Fibroblast of skin of right biceps (primary cell): ENCODE data around the gene FOXK1.

Experiments
- DNase-seq: peaks from one replicate; pipeline ENCODE4 v3.0.0-alpha.2; 2013

FOXK1 gene

DNA sequence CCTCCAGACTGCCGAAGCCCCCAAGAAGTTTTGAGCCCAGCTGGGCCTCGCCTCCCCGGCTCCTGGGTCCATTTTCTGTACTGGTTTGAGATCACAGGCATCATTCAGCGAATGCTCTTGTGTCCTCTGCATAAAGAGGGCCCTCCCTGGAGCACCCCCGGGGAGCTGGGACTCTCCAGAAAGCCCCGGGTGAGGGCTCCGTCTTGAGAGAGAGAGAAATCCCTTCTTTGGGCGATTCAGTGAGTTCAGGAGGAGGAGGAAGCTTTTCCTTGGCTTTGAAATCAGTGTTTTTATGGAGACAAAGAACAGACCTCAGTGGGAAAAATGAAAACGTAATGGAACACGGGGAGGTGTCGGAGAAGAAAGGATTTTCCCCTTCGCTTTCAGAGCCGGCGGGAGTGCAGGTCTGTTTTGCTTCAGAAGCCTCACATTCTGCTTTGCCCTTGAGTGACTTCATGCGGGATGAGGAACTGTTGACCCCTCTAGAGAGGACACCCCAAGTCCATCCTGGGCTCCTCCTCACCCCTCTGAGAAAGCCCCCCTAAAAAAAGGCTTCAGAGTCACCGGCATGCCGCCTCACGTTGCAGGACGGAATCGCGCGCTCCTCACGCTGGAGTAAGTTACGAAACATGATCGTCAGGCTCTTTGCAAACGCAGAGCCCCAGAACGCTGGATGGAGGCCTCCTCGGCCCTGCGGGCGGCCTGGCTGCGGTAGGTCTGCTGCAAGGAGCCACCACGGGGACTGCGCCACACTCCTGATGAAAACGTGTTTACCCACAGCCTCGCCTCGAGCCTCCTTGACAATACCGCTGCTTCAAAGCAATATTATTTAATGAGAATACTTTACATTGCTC is 84.8 kb downstream of the FOXK1 start:
- no peak for DNase-seq

DNA sequence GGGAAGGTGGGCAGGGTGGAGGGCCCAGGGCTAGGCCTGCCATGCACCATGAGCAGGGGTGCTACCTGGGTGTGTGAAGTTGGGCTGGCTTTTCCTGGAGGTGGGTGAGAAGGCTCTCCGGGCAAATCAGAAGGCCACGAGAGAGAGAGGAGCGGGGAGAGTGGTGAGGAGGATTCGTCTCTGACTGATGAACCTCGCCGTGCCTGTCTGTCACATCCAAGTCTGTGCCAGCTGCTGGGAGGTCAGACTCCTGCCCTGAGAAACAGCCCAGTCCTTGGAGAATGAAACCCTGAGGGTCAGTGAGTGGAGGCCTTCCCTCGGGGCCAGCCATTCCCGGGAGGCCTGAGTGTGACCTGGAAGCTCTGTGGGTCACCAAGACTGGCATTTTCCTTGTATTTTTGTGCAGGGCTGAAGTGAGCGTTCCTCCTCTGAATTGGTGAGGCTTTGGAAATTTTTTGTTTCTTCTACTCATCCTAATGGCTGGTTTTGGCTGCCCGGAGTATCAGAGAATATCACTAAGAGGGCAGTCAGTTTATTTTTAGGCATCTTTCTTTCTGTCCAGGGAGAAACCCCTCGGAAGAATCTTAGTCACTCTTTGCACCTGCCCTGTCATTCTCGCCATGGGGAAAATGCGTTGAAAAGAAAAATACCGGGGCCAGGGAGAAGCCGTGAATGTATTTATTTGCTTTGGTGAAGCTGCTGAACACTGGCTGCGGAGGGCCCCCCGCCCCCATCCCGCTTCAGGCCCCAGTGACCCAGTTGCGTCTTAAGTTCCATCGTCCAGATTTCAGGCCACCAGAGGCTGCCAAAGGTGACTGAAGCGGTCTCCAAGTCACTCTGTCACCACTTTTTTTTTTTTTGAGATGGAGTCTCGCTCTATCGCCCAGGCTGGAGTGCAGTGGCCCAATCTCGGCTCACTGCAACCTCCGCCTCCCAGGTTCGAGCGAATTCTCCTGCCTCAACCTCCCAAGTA is 86.8 kb downstream of the FOXK1 start:
- DNase-seq, result no peak

DNA sequence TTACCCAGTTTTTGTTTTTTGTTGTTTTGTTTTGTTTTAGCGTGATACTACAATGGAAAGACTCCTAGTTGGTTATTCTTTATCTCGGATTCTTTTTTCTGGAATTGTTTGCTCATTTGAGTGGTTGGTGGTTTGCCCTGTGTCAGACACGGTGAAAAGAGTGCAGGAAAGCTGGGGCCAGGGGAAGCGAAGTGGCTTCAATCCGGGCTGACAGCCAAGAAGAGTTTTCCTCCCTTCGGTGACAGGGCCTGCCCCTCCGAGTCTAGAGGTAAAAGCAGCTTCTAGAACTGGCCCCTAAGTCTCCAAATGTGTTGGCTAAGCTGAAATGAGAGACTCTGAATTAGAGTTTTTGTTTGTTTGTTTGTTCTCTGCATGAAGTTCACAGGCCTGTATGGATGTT is 87.7 kb downstream of the FOXK1 start:
- DNase-seq, result no peak

GRCh38 chr7:4770886-4771285 is 88.8 kb downstream of the FOXK1 start:
- no peak for DNase-seq

- no peak for DNase-seq
These were observed 89.6 kb downstream of the FOXK1 start for GRCh38 chr7:4771737-4772136.

GRCh38 chr7:4772306-4772705 is 90.2 kb downstream of the FOXK1 start:
- no peak for DNase-seq

GRCh38 chr7:4774007-4774406 is 91.9 kb downstream of the FOXK1 start:
- DNase-seq, result no peak

DNA sequence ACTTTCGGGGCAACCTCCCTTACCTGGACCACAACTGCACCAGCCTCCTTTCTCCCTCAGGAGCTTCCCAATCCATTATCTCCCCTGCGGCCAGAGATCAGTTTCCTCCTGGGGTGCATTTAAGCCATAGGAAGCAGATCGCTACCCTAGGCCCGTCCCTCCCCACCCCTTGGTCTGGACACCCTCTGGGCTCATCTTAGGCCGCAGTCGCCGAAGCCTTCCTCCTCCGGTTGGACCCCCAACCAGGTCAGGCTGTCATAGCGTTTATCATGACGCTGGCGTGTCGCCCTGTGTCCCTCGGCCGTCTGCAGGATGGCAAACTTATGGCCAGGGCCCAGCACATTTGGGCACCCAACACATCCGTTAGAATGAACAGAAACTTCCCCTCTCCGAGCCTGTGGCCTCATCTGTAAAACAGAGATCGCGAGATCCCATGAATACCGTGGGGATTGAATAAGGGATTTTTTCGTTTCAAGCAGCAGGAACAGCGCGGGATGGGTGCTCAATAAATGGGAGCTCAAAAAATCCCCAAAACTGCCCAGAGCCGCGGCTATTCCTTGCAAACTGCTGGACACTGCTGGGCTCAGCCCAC is 92.7 kb downstream of the FOXK1 start:
- DNase-seq, result peak; percentile 66

- DNase-seq, result peak; percentile 95
These were observed 93.3 kb downstream of the FOXK1 start, which contains the start of gene AP5Z1 for GRCh38 chr7:4775250-4775847. Gene AP5Z1 (plus strand): TSS chr7:4775623. CDS start chr7:4775716, 93 bp downstream.

GRCh38 chr7:4775848-4776623 is 93.9 kb downstream of the FOXK1 start:
- DNase-seq, result peak; percentile 24

DNA sequence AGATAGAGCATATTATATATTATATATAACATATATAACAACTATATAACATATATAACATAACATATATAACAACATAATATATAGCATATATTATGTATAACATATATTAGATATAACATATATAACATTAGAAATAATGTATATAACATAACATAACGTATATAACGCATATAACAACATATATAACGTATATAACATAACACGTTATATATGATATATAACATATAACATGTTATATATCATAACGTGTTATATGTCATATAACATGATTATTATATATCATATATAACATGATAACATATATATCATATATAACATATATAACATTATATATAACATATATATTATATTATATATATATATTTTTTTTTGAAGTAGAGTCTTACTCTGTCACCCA is 97.0 kb downstream of the FOXK1 start:
- no peak for DNase-seq

DNA sequence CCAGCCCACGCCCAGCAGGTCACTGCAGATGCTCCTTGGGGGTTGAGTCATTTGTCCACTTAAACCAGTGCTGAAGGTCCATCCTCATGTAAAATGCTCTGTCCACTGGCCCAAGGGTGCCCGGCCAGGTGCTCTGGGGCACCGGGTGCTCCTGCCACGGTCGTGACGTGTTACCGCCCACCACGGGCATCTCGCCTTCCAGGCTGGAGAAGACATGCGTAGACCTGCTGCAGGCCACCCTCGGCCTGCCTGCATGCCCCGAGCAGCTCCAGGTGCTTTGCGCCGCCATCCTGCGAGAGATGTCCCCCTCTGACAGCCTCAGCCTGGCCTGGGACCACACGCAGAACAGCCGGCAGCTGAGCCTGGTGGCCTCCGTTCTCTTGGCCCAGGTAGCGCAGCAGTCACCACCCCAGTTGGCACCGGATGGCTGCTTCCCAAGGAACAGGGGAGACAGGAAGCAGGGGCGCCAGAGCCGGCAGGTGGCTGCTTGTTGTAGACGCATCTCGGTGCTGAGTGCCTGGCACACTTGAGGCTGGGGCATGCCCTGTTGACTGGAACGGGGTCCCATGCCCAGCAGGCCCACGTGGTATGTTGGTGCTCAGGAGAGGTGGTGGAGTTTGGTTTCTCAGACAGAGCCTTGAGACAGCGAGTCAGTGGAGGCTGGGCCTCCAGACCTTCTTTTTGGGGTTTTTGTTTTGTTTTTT is 99.4 kb downstream of the FOXK1 start:
- DNase-seq, result no peak

- DNase-seq, result no peak
These were observed 100.5 kb downstream of the FOXK1 start for GRCh38 chr7:4782333-4783291.

- DNase-seq, result no peak
These were observed 101.2 kb downstream of the FOXK1 start for GRCh38 chr7:4783292-4783652.

DNA sequence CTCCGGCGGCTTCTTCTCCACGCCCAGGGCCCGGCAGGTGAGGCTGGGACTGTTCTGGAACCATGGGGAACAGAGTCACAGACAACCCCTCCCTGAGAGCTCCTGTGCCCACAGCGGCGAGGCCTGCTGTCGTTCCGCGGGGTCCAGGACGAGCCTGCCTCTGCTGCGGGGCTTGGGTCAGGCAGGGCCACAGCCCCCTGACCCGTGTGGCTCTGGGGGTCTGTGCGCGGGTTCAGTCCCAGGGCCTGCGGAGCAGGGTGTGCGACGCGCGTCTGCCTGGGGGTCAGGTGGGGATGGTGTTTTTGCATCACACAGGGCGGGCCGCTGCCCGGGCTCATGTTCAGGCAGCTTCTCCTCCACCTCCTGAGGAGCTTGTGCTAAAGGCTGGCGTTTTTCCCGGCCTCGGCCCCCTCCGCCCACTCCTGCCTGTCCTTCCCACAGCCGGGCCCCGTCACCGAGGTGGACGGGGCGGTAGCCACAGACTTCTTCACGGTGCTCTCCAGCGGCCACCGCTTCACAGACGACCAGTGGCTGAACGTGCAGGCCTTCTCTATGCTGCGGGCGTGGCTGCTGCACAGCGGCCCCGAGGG is 101.8 kb downstream of the FOXK1 start:
- DNase-seq, result no peak

GRCh38 chr7:4784799-4785198 is 102.7 kb downstream of the FOXK1 start:
- no peak for DNase-seq

GRCh38 chr7:4785371-4785770 is 103.3 kb downstream of the FOXK1 start:
- DNase-seq, result no peak

- DNase-seq, result no peak
These were observed 103.9 kb downstream of the FOXK1 start for GRCh38 chr7:4786015-4786414.

DNA sequence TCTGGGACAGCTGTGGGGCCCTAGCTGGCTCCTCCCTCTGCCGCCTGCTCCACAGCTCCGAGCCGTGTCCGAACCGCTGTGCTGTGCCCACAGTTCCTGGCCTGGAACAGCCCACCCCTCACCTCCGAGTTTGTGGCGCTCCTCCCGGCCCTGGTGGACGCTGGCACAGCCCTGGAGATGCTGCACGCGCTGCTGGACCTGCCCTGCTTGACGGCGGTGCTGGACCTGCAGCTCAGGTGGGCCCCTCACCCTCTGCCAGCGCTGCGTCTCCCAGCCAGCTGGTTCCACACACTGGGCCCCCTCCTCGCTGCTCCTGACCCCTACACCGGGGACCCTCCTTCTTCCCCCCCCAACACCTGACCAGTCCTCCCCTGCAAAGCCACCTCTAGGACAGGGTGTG is 105.4 kb downstream of the FOXK1 start:
- DNase-seq, result no peak
